Measurements from ENCODE around the gene PIGX. TPM values are rescaled to one million over a fixed set of nuclear protein-coding genes. Genes with fewer than 3 reads are reported as not detected.

Gene PIGX
- total RNA-seq, 1 experiment from 2014 or later, result 47.1 TPM

GRCh38 chr3:196757876-196758739, 45.9 kb downstream of the PIGX start:
- H3K4me1 ChIP-seq, result no peaks in the 10 kb centered on the region
- no peak for DNase-seq
- H3K27me3 ChIP-seq, result no peaks in the 10 kb centered on the region
- no peak overlapping the region for H3K4me3 ChIP-seq
- H3K36me3 ChIP-seq, result peaks cover 16% of the 10 kb centered on the region
- H3K9me3 ChIP-seq (replicated peaks), result 0 out of 2 replicates have a peak, but pooled peaks cover 7% of the 10 kb centered on the region
- no peak overlapping the region for H3K27ac ChIP-seq

GRCh38 chr3:196763179-196763578, 51.0 kb downstream of the PIGX start:
- DNase-seq, result no peak

GRCh38 chr3:196765454-196765853, 53.3 kb downstream of the PIGX start:
- no peak for DNase-seq
- Histone ChIP-seq H3K36me3 (peaks cover 10% of the 10 kb centered on the region), H3K9me3 (replicated peaks) (no peaks in the 10 kb centered on the region), H3K27ac (no peak overlapping the region), H3K4me1 (no peaks in the 10 kb centered on the region), H3K4me3 (no peak overlapping the region), H3K27me3 (no peaks in the 10 kb centered on the region)

More at GRCh38 chr3:196763179-196763578, 51.0 kb downstream of the PIGX start:
- Histone ChIP-seq H3K9me3 (replicated peaks) (no peaks in the 10 kb centered on the region), H3K27me3 (no peaks in the 10 kb centered on the region), H3K27ac (no peak overlapping the region), H3K4me1 (no peaks in the 10 kb centered on the region), H3K36me3 (peaks cover 11% of the 10 kb centered on the region), H3K4me3 (no peak overlapping the region)

GRCh38 chr3:196771067-196771466, 58.9 kb downstream of the PIGX start:
- DNase-seq, result no peak
- Histone ChIP-seq H3K27ac (no peak overlapping the region), H3K4me1 (no peaks in the 10 kb centered on the region), H3K4me3 (no peak overlapping the region), H3K27me3 (0 out of 2 replicates have a peak, but pooled peaks cover 2% of the 10 kb centered on the region), H3K36me3 (peaks cover 4% of the 10 kb centered on the region), H3K9me3 (replicated peaks) (peaks cover 7% of the 10 kb centered on the region; the same call in 1 of the 2 replicates)

GRCh38 chr3:196772102-196772501, 59.9 kb downstream of the PIGX start:
- H3K27me3 ChIP-seq, result 0 out of 2 replicates have a peak, but pooled peaks cover 2% of the 10 kb centered on the region

GRCh38 chr3:196772897-196773296, 60.7 kb downstream of the PIGX start:
- H3K9me3 ChIP-seq (replicated peaks), result peaks cover 9% of the 10 kb centered on the region; the same call in 1 of the 2 replicates
- no peak overlapping the region for H3K27ac ChIP-seq
- H3K36me3 ChIP-seq, result peaks cover 2% of the 10 kb centered on the region; the same call in 1 of the 2 replicates
- H3K27me3 ChIP-seq, result 0 out of 2 replicates have a peak, but pooled peaks cover 2% of the 10 kb centered on the region
- no peak overlapping the region for H3K4me3 ChIP-seq
- DNase-seq, result no peak
- H3K4me1 ChIP-seq, result no peaks in the 10 kb centered on the region

More at GRCh38 chr3:196772102-196772501, 59.9 kb downstream of the PIGX start:
- Histone ChIP-seq H3K27ac (no peak overlapping the region), H3K4me3 (no peak overlapping the region), H3K4me1 (no peaks in the 10 kb centered on the region), H3K36me3 (no peaks in the 10 kb centered on the region; the same call in 1 of the 2 replicates), H3K9me3 (replicated peaks) (peaks cover 9% of the 10 kb centered on the region; the same call in 1 of the 2 replicates)
- no peak for DNase-seq

- DNase-seq, result no peak
- Histone ChIP-seq H3K9me3 (replicated peaks) (peaks cover 9% of the 10 kb centered on the region; the same call in 1 of the 2 replicates), H3K4me1 (no peaks in the 10 kb centered on the region), H3K36me3 (peaks cover 12% of the 10 kb centered on the region; the same call in 1 of the 2 replicates), H3K27me3 (0 out of 2 replicates have a peak, but pooled peaks cover 2% of the 10 kb centered on the region), H3K4me3 (no peak overlapping the region), H3K27ac (no peak overlapping the region)
Measured at GRCh38 chr3:196774191-196774820, 62.1 kb downstream of the PIGX start.

GRCh38 chr3:196774848-196775422, 62.8 kb downstream of the PIGX start:
- H3K4me3 ChIP-seq, result no peak overlapping the region
- H3K36me3 ChIP-seq, result peaks cover 17% of the 10 kb centered on the region
- peaks cover 9% of the 10 kb centered on the region for H3K9me3 ChIP-seq (replicated peaks)
- H3K27me3 ChIP-seq, result 0 out of 2 replicates have a peak, but pooled peaks cover 2% of the 10 kb centered on the region
- no peak overlapping the region for H3K27ac ChIP-seq
- DNase-seq, result no peak
- H3K4me1 ChIP-seq, result no peaks in the 10 kb centered on the region

GRCh38 chr3:196775938-196776337, 63.8 kb downstream of the PIGX start:
- DNase-seq, result no peak
- Histone ChIP-seq H3K4me1 (no peaks in the 10 kb centered on the region), H3K9me3 (replicated peaks) (peaks cover 12% of the 10 kb centered on the region), H3K4me3 (no peak overlapping the region), H3K36me3 (peaks cover 17% of the 10 kb centered on the region), H3K27ac (no peak overlapping the region), H3K27me3 (0 out of 2 replicates have a peak, but pooled peaks cover 2% of the 10 kb centered on the region)

GRCh38 chr3:196777836-196778235, 65.7 kb downstream of the PIGX start:
- H3K4me1 ChIP-seq, result no peaks in the 10 kb centered on the region
- H3K27ac ChIP-seq, result no peak overlapping the region
- H3K9me3 ChIP-seq (replicated peaks), result peaks cover 8% of the 10 kb centered on the region

GRCh38 chr3:196778755-196779154, 66.6 kb downstream of the PIGX start:
- H3K4me1 ChIP-seq, result no peaks in the 10 kb centered on the region
- no peak overlapping the region for H3K27ac ChIP-seq
- DNase-seq, result peak in 1 of 2 experiments; percentile 10

More at GRCh38 chr3:196777836-196778235, 65.7 kb downstream of the PIGX start:
- peaks cover 22% of the 10 kb centered on the region for H3K36me3 ChIP-seq
- DNase-seq, result no peak
- H3K4me3 ChIP-seq, result no peak overlapping the region
- H3K27me3 ChIP-seq, result no peaks in the 10 kb centered on the region

GRCh38 chr3:196782511-196782910, 70.3 kb downstream of the PIGX start:
- Histone ChIP-seq H3K9me3 (replicated peaks) (peaks cover 9% of the 10 kb centered on the region), H3K4me3 (no peak overlapping the region), H3K27ac (no peak overlapping the region), H3K27me3 (no peaks in the 10 kb centered on the region), H3K4me1 (no peaks in the 10 kb centered on the region), H3K36me3 (peaks cover 45% of the 10 kb centered on the region)
- DNase-seq, result no peak

More at GRCh38 chr3:196778755-196779154, 66.6 kb downstream of the PIGX start:
- Histone ChIP-seq H3K9me3 (replicated peaks) (peaks cover 8% of the 10 kb centered on the region), H3K36me3 (peaks cover 31% of the 10 kb centered on the region), H3K27me3 (no peaks in the 10 kb centered on the region), H3K4me3 (no peak overlapping the region)
